Central memory CD4-positive, alpha-beta T cell (primary cell): ENCODE measurements around the gene ZNF184.

Source experiments
- DNase-seq: peaks from one replicate; pipeline ENCODE4 v3.0.0; 2022

The ZNF184 gene

GRCh38 chr6:27422651-27423332 is 50.1 kb downstream of the ZNF184 start:
- no peak for DNase-seq

DNA sequence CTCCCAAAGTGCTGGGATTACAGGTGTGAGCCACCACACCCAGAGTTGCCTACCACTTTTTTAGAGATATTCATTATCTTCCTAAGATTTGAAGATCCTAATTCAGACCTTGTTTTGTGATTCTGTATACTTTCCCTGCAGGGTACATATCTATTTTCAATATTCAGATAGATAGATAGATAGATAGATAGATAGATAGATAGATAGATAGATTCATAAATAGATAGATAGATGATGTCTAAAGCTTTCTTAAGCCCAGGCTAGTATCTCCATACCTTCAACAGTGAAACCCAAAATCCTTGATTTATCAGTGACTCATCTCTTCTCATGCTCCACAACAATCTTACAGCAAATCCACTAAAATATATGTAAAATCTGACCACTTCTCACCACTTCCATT is 53.5 kb downstream of the ZNF184 start:
- no peak for DNase-seq

DNA sequence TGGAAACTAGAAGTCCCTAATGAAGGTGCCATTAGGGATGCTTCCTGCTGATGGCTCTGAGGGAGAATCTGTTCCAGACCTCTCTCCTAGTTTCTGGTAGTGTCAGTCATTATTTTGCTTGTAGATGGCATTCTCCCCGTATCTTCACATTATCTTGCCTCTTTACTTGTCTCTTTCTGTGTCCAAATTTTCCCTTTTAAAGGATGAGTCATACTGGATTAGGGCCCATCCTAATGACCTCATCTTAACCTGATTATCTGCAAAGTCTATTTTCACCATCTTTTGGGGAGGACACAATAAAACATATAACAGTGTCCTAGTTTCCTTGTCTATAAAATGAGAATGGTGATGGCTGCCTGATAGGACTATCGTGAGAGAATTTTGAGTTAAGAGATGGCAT is 57.0 kb downstream of the ZNF184 start:
- no peak for DNase-seq

DNA sequence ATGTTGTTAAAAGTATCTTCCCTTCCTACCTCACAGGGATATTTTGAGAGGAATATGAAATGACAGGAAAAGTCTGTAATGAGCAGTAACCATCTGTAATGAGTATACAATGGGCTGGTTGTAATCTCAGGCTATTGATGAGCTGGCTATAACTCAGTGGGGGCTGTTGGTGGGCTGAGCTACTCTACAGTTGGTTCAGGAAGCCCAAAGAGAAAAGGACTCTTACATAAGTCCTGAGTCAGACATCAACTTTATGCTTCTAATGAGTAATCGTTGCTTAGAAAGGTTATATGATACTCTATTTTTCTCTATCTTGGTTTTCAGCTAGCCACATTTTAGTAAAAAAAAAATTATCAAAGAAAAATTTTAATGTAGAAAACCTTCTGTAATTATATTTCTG is 57.9 kb downstream of the ZNF184 start:
- no peak for DNase-seq

- no peak for DNase-seq
These were observed 58.6 kb downstream of the ZNF184 start for GRCh38 chr6:27414300-27414699.

DNA sequence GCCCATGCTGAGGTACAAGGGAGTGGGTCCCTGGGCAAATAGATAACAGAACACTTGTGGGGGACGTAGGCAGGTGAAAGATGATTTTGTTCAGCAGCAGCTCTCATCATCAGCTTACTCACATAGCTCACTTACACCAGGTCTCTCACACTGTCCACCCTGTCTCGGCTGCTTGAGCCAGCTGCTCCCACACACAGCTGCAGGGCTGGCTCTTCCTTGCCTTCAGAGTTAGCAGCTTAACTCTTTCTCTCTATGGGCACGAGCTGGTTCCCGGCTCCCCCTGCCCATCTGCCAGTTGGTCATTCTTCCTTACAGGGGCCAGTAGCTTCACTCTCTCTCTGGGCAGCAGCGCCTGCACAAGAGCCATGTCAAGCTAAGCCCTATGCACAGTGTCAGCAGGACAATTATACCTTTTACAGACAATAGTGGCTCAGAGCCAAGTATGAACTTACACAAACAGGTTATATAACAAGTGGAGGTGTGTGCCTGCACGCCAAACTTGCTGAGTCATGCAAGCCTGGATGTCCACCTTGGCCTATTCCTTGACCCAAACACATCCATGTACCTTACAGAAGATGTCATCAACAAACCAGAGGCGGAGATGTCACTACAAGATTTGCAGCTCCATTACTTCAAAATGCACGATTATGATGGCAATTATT is 65.6 kb downstream of the ZNF184 start:
- DNase-seq, result no peak

GRCh38 chr6:27406085-27406484 is 66.8 kb downstream of the ZNF184 start:
- no peak for DNase-seq

- DNase-seq, result no peak
These were observed 71.8 kb downstream of the ZNF184 start for GRCh38 chr6:27400877-27401642.
